ENCODE measurements around the gene GNB1L. TPM values are rescaled to one million over a fixed set of nuclear protein-coding genes. Genes with fewer than 3 reads are reported as not detected.

Gene GNB1L
- total and polyA plus RNA-seq, 10 of the 15 experiments (the other 5 are each of a cell fraction or from before 2014, with no cell fraction given) = 0.21 to 19.4 (median 6.8) TPM

GRCh38 chr22:19871845-19872778 is 17.4 kb upstream of the GNB1L start:
- Histone ChIP-seq H4K20me1 (ENCODE audit: control insufficient read depth, insufficient read depth) (no peaks in the 10 kb centered on the region), H2AFZ (ENCODE audit: control insufficient read depth, low read depth, low read length) (no peak overlapping the region), H3K27ac (ENCODE audit: control insufficient read depth, insufficient read depth) (no peak overlapping the region), H3K9ac (ENCODE audit: control insufficient read depth, insufficient read depth, low read length) (no peak overlapping the region), H3K4me3 (no peak overlapping the region), H3K9me3 (replicated peaks; ENCODE audit: control insufficient read depth, insufficient read depth, low read length) (no peaks in the 10 kb centered on the region), H3K27me3 (replicated peaks in 1 of 2; ENCODE audit: control insufficient read depth in 2 of 2, insufficient read depth in 2 of 2, low read length in 1 of 2) (no peaks in the 10 kb centered on the region), H3K79me2 (ENCODE audit: control insufficient read depth, insufficient read depth, low read length) (no peaks in the 10 kb centered on the region), H3K4me1 (ENCODE audit: control insufficient read depth, insufficient read depth, low read length) (no peaks in the 10 kb centered on the region), H3K4me2 (ENCODE audit: control insufficient read depth, insufficient read depth) (no peak overlapping the region), H3K36me3 (ENCODE audit: control insufficient read depth in 2 of 2, insufficient read depth in 2 of 2, low read length in 1 of 2) (no peaks in the 10 kb centered on the region)
- ChIA-PET CTCF (no interaction called here), RAD21 (ENCODE audit: unreplicated experiment) (no interaction called here), POLR2A (interaction anchor here (1.0 kb wide), 1 partner anchor 22 kb away, joined by 3 read pairs; no protein-coding TSS in a partner anchor), SMC1A (ENCODE audit: uncharacterized antibody, unreplicated experiment) (no interaction called here)
- ATAC-seq (no peak), DNase-seq (ENCODE audit: low read depth, low spot score) (no peak), FAIRE-seq (no peak)
- intact Hi-C loops (cut with micrococcal nuclease; ENCODE audit: unreplicated experiment) = no loop called here
- in situ Hi-C loops (cut with MboI) = no loop called here
- no TSS peak for BruUV-seq (replicated peaks)
- TF ChIP-seq BHLHE40 (IDR thresholded peaks at IDR 0.05; ENCODE audit: borderline replicate concordance in 1 of 2, low read depth in 2 of 2, low read length in 1 of 2) = no peak
- TF ChIP-seq CREM (IDR thresholded peaks at IDR 0.05; ENCODE audit: low read depth) = no peak
- no peak for TF ChIP-seq ZBTB40 (IDR thresholded peaks at IDR 0.05; ENCODE audit: borderline replicate concordance)
- no peak for TF ChIP-seq ZNF622 (IDR thresholded peaks at IDR 0.05)
- TF ChIP-seq KAT2A (conservative IDR thresholded peaks at IDR 0.05; ENCODE audit: control insufficient read depth, low read depth, low read length) = no peak
- TF ChIP-seq RAD51 (IDR thresholded peaks at IDR 0.05) = no peak
- no peak for TF ChIP-seq IRF3 (IDR thresholded peaks at IDR 0.05)
- TF ChIP-seq ATF7 (IDR thresholded peaks at IDR 0.05; ENCODE audit: low read depth) = no peak
- WGBS (ENCODE audit: insufficient coverage, insufficient replicate concordance, low lambda C conversion rate, missing lambda C conversion rate) = 62% methylated on average over 14 of the region's 16 CpGs

Measured in GM12878 (cell line).